Measurements from ENCODE around the gene ZNF780B.

GRCh38 chr19:40101813-40102212 lies 45.8 kb upstream of the ZNF780B start:
- TF ChIP-seq, protein P1, sequence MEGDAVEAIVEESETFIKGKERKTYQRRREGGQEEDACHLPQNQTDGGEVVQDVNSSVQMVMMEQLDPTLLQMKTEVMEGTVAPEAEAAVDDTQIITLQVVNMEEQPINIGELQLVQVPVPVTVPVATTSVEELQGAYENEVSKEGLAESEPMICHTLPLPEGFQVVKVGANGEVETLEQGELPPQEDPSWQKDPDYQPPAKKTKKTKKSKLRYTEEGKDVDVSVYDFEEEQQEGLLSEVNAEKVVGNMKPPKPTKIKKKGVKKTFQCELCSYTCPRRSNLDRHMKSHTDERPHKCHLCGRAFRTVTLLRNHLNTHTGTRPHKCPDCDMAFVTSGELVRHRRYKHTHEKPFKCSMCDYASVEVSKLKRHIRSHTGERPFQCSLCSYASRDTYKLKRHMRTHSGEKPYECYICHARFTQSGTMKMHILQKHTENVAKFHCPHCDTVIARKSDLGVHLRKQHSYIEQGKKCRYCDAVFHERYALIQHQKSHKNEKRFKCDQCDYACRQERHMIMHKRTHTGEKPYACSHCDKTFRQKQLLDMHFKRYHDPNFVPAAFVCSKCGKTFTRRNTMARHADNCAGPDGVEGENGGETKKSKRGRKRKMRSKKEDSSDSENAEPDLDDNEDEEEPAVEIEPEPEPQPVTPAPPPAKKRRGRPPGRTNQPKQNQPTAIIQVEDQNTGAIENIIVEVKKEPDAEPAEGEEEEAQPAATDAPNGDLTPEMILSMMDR (IDR thresholded peaks at IDR 0.05): no peak
- no peak for TF ChIP-seq POLR2A (IDR thresholded peaks at IDR 0.05)
